HL-60 (cell line): Measurements from ENCODE around the gene GSTP1.

Experiments
- DNase-seq, 2 experiments: peaks; one replicate each; pipeline ENCODE4 v3.0.0-alpha.2; 2010 to 2020; ENCODE audit warnings: low read depth in 1 of 2, low spot score in 1 of 2
- H3K27ac ChIP-seq: fragments of 250-450 bp; sonication (Bioruptor Pico); replicated peaks from 2 replicates; pipeline ENCODE4 v1.5.1; 2020; ENCODE audit warnings: mild to moderate bottlenecking, moderate library complexity
- H3K27me3 ChIP-seq: fragments of 250-450 bp; sonication (Bioruptor Pico); 2 replicates; pipeline ENCODE4 v1.5.1; 2021; ENCODE audit warnings: mild to moderate bottlenecking, moderate library complexity; ENCODE audit not compliant: insufficient read depth, poor library complexity, severe bottlenecking
- H3K4me3 ChIP-seq: replicated peaks from 2 replicates; pipeline ENCODE4 v1.5.1; 2011; ENCODE audit warnings: mild to moderate bottlenecking, control low read depth, low read length; ENCODE audit not compliant: insufficient read depth
- GABPA ChIP-seq: IDR thresholded peaks from 2 replicates; pipeline ENCODE4 v1.6.1; 2012; ENCODE audit warnings: low read depth
- POLR2AphosphoS5 ChIP-seq: IDR thresholded peaks from 2 replicates; pipeline ENCODE4 v1.6.1; 2012; ENCODE audit warnings: low read depth
- REST ChIP-seq: IDR thresholded peaks from 2 replicates; pipeline ENCODE4 v1.6.1; 2012; ENCODE audit warnings: low read depth; ENCODE audit not compliant: insufficient replicate concordance
- SPI1 ChIP-seq: IDR thresholded peaks from 2 replicates; pipeline ENCODE4 v1.6.1; 2012; ENCODE audit warnings: low read depth, mild to moderate bottlenecking, borderline replicate concordance
- TF ChIP-seq, protein P1 (sequence below): IDR thresholded peaks from one replicate; pipeline ENCODE4 v1.5.1; 2011; ENCODE audit warnings: low read length, control low read depth, inconsistent platforms; ENCODE audit not compliant: insufficient read depth

The GSTP1 gene

GRCh38 chr11:67634366-67635230 lies 51.0 kb downstream of the GSTP1 start:
- DNase-seq = no peak
- TF ChIP-seq SPI1 (no peak), POLR2AphosphoS5 (no peak), GABPA (no peak), REST (no peak)
- TF ChIP-seq, protein P1, sequence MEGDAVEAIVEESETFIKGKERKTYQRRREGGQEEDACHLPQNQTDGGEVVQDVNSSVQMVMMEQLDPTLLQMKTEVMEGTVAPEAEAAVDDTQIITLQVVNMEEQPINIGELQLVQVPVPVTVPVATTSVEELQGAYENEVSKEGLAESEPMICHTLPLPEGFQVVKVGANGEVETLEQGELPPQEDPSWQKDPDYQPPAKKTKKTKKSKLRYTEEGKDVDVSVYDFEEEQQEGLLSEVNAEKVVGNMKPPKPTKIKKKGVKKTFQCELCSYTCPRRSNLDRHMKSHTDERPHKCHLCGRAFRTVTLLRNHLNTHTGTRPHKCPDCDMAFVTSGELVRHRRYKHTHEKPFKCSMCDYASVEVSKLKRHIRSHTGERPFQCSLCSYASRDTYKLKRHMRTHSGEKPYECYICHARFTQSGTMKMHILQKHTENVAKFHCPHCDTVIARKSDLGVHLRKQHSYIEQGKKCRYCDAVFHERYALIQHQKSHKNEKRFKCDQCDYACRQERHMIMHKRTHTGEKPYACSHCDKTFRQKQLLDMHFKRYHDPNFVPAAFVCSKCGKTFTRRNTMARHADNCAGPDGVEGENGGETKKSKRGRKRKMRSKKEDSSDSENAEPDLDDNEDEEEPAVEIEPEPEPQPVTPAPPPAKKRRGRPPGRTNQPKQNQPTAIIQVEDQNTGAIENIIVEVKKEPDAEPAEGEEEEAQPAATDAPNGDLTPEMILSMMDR = no peak
- Histone ChIP-seq H3K27me3 (no peaks in the 10 kb centered on the region), H3K4me3 (no peak overlapping the region), H3K27ac (no peak overlapping the region)

DNA sequence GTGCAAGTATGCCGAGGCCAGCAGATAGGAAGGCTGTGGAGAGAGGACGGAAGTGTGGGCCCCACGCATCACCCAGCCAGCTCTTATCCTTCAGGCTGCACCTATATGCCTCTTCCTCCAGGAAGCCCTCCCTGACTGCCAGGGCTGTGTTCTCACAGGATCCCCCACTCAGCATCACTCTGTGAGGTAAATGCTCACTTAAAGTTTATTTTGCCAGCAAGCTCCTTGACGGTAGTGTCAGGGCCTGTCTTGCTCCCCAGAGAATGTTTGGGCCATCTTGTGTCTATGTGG lies 51.6 kb downstream of the GSTP1 start:
- H3K27ac ChIP-seq = no peak overlapping the region
- TF ChIP-seq, protein P1 = no peak
- TF ChIP-seq GABPA = no peak
- TF ChIP-seq SPI1 = no peak
- no peak for TF ChIP-seq POLR2AphosphoS5
- no peak for TF ChIP-seq REST
- H3K4me3 ChIP-seq = no peak overlapping the region
- no peaks in the 10 kb centered on the region for H3K27me3 ChIP-seq
- no peak for DNase-seq
